ENCODE results near the gene NPAS3.

DNA sequence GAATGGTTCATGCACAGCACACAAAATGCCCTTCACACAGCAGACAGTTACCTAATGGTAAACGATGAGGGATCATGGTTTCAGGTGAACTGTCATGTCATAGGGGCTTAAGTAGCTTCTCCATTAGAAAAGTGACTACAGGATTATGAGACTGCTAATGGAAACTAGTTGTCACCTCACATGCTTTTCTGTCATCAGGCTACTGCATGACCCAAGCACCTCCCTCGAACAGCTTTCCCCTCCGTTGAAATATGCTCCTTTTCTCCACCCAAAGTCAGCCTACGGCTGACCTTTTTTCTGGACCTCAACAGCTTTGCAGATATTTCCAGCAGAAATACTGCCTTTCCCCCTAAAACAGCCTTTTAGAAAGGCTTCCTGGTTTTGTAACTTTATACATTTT lies 544.9 kb downstream of the NPAS3 start:
- TF ChIP-seq, protein P1, sequence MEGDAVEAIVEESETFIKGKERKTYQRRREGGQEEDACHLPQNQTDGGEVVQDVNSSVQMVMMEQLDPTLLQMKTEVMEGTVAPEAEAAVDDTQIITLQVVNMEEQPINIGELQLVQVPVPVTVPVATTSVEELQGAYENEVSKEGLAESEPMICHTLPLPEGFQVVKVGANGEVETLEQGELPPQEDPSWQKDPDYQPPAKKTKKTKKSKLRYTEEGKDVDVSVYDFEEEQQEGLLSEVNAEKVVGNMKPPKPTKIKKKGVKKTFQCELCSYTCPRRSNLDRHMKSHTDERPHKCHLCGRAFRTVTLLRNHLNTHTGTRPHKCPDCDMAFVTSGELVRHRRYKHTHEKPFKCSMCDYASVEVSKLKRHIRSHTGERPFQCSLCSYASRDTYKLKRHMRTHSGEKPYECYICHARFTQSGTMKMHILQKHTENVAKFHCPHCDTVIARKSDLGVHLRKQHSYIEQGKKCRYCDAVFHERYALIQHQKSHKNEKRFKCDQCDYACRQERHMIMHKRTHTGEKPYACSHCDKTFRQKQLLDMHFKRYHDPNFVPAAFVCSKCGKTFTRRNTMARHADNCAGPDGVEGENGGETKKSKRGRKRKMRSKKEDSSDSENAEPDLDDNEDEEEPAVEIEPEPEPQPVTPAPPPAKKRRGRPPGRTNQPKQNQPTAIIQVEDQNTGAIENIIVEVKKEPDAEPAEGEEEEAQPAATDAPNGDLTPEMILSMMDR (IDR thresholded peaks at IDR 0.05 in 8 of 11, conservative IDR thresholded peaks at IDR 0.05 in 3 of 11): no peak
- no peak for TF ChIP-seq POLR2A (IDR thresholded peaks at IDR 0.05)
